Glomerular visceral epithelial cell (primary cell): ENCODE data around the gene DNASE1L1.

ENCODE experiments used
- DNase-seq: peaks from one replicate; pipeline ENCODE4 v3.0.0-alpha.2; 2016; ENCODE audit errors: extremely low spot score

Gene DNASE1L1

DNA sequence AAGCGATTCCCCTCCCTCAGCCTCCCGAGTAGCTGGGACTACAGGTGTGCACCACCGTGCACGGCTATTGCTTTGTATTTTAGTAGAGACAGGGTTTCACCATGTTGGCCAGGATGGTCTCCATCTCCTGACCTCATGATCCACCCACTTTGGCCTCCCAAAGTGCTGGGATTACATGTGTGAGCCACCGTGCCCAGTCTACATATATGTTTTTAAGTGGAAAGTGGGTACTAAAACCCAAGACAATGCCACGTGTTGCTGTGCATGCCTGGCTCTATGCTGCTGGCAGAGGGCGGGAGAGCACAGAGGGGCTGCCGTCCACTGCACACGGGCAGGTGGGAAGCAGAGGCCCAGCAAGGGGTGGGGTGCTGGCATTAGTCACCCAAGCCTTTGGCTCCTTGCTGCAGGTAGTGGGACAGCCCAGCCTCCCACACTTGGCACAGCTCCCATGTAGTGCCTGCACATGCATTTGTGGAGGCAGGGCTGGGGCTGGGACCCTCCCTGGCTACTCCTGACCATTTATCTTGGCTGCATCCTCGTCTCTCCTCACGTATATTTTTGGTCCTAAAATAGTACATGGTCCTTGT lies 26.5 kb downstream of the DNASE1L1 start:
- DNase-seq, result no peak

DNA sequence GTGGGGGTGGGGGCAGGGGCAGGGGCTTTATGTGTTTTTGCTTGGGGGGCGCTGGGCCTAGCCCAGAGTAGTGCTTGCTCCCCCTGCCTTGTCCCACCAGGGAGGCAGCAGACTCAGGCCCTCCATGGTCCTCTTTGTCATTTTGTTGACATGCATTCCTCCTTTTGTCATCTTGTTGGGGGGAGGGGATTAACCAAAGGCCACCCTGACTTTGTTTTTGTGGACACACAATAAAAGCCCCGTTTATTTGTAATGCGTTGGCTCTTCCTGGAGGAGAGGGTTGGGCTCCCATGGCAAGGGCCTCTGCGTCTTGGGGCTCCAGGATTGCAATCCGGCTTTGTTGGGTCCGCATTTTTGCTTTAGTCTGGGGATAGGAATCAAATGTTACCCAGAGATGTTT lies 27.8 kb downstream of the DNASE1L1 start:
- no peak for DNase-seq

DNA sequence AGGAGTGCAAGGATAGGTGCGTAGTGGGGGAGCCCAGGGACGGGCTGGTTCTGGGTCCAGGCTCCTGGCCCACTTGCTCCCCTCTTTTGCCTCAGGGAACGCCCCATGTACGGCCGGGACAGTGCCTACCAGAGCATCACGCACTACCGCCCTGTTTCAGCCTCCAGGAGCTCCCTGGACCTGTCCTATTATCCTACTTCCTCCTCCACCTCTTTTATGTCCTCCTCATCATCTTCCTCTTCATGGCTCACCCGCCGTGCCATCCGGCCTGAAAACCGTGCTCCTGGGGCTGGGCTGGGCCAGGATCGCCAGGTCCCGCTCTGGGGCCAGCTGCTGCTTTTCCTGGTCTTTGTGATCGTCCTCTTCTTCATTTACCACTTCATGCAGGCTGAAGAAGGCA lies 28.3 kb downstream of the DNASE1L1 start:
- DNase-seq, result no peak

DNA sequence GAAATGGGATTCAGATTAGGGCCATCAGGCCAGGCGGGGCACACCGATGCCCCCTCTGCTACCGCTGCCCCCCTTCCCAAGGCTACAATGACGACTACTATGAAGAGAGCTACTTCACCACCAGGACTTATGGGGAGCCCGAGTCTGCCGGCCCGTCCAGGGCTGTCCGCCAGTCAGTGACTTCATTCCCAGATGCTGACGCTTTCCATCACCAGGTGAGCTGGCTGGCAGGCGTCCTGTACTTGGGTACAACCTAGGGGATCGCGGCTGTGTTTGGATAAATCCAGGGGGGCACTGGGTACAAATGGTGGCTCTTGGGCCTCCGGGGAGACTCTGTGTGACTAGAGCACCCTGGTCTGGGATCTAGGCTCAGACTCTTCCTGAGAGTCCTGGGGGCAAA lies 28.9 kb downstream of the DNASE1L1 start:
- DNase-seq, result no peak

- DNase-seq, result no peak
Measured at GRCh38 chrX:154379569-154379951, 29.5 kb downstream of the DNASE1L1 start.

DNA sequence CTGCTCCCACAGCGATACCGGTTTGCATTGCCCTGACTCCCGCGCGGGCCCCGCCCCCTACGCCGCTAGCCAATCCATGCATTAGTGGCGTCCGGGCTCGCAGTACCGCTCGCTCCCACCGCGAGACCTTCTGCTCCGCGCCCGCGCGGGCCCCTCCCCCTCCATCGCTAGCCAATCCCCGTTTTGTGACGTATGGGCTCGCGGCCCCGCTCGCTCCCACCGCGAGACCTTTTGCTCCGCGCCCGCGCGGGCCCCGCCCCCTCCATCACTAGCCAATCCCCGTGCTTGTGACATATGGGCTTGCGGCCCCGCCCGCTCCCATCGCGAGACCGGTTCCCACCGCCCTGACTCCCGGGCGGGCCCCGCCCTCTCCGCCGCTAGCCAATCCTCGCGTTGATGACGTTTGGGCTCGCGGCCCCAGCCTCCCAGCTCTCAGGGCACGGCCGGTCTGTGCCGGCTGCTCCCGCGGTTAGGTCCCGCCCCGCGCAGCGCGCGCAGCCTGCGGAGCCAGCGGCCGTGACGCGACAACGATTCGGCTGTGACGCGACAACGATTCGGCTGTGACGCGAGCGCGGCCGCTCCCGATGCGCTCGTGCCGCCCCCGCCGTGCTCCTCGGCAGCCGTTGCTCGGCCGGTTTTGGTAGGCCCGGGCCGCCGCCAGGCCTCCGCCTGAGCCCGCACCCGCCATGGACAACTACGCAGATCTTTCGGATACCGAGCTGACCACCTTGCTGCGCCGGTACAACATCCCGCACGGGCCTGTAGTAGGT lies 30.1 kb downstream of the DNASE1L1 start, which contains the start of gene EMD:
EMD (plus strand) TSS at position 497 of the 770 bp plus-strand sequence; CDS start at position 687, 190 bp downstream.
- peak; percentile 98 for DNase-seq

- peak; percentile 54 for DNase-seq
Measured at GRCh38 chrX:154378059-154378798, 30.8 kb downstream of the DNASE1L1 start.

GRCh38 chrX:154376774-154377173 lies 32.3 kb downstream of the DNASE1L1 start:
- no peak for DNase-seq

DNA sequence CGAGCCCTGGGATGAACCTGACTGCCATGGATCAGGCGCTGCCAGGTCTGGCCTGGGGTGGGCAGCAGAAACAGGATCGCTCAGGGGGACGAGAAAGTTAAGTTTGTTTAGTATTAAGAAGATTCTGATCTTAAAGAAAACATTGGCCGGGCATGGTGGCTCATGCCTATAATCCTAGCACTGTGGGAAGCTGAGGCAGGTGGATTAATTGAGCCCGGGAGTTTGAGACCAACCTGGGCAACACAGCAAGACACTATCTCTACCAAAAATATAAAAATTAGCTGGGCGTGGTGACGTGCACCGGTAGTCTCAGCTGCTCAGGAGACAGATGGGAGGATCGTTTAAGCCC lies 33.9 kb downstream of the DNASE1L1 start:
- DNase-seq, result no peak

DNA sequence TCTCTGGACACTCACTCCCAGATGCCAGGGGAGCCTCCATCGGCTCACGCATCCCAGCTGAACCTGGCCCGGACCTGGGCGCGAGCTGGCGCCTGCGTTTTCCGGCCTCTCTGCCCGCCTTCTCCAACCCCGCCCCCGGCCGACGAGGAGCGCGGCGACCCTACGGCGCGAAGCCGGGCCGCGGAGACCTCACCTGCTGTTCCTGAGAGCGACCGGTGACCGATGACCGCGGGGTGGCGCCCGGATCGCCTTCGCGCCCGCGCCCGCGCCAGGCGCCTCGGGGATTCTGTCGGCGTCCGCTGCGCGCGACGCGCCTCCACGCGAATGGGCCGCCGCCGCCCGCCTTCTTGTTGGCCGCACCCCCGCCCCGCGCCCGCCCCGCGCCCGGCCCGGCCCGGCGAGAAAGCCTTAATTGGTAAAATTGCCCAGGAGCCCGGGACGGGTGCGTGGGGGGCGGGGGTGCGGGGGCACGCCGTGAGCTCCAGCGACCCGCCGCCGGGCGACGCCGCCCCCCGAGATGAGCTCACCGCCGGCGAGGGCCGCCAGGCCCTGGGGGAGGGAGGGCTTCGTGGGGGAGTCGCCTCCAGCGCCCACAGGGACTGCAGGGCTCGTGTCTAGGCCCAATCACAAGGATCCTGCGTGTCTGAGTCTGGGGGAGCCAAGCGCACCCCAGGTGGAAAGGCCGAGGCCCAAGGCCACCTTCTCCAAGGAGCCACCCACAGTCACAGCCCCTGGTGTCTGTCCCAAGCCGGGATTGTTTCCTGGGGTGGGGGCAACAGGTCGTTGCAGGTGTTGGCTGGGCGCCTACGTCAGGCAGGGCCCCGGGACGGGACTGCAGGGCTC lies 34.5 kb downstream of the DNASE1L1 start, which contains the start of gene FLNA:
FLNA (minus strand) TSS at position 322 of the 843 bp plus-strand sequence. CDS start 3,389 bp downstream, outside the sequence.
- DNase-seq, result peak; percentile 66

DNA sequence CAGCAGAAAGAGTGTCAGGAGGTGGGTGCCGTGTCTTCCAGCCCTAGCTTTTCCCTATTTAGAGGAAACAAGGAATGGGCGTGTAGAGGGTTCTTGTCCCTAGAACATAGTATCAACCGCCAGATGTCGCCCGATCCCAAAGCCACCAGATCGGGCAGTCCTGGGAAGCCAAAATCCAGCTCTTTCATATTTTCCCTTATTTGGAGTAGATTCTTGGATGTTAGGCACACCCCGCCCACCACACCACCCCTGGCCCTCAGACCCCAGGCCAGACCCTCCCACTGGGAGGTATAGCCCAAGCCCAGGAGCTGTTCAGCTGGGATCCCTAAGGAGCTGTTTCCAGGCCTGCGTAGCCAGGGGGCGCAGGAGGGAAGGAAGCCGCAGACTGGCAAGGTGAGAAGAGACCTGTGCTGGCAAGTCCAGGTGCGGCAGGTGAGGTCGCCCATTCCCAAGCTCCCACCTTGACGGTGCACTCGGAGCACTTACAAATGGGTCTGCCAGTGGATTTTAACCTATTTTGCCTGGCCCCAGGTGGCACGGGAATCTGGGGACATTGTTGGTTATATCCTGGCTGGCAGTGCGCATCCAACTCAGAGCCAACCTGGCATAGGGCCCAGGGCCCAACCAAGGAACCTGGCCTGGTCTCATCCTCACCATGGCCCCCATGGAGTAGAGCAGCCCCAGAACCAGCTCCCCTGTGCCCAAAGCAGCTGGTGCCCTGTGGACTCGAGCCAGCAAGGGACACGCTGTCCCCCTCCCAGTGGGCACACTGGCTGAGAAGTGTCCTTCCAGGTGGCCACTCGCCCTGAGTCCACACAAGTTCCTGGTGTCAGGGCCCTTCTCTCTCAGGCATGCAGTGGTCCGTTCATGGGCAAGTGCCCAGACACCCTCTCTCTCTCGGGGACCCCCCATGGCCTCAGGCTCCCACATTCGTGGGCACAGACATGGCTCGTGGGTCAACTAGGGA lies 35.4 kb downstream of the DNASE1L1 start:
- peak; percentile 84 for DNase-seq

- peak; percentile 87 for DNase-seq
Measured at GRCh38 chrX:154372612-154373022, 36.4 kb downstream of the DNASE1L1 start.

DNA sequence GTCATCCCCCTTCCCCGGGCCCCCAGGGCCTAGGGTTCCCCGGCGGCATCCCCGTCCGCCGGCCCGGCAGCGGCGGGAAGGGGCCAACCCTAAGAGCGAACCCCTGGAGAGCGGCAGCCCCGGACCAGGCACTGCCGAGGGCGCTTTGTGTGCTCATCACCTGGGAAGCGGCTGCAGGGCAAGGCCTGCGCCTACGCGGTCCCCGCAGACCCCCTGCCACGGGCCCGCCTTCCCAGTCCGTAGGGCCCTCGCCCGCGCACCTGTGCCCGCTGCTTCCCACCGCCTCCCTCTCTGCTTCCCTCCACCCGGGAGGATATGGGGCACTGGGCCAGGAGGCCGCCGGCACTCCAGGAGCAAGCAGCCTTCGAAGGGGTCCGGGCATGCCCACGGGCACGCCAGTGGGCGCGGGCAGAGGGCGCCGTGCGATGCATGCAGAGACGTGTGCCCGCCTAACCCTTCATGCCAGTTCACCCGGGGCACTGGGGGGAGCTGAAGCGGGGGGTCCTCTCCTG lies 37.2 kb downstream of the DNASE1L1 start:
- DNase-seq, result no peak

DNA sequence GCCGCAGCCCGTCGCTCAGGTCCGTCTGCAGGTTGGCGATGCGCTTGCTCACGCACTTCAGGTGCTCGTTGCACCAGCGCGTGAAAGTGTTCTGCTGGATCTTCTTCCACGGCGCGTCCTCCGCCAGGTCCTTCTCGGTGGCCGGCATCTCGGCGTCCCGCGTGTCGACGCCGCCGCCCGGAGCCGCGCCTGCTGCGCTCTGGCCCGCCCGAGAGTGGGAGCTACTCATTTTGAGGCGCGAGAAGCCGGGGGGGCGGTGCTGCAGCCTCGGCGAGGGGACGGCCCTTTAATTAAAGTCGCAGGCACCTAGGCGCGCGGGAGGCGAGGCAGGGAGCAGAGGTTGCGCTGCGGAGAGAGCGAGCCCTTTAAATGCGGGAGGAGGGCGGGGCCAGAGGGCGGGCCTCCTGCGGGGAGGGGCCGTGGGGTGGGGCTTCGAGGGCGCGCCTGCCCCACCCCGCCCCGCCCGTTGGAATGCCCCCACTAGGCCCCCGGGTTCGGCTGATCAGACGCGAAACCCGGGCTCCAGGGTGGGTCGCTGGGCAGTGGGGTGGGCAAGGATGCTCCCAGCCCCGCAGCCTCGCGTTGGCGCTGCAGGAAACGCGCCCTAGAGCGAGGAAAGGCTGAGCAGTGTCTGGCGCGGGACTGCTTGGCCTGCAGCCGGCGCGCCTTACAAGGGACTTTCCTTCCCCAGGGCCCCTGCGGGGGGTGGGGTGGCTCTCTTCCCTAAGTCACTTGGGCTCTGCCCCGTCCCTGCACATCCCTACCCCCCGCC lies 37.9 kb downstream of the DNASE1L1 start:
- DNase-seq, result peak; percentile 95

GRCh38 chrX:154370300-154371016 lies 38.6 kb downstream of the DNASE1L1 start:
- no peak for DNase-seq

- DNase-seq, result peak; percentile 95
Measured at GRCh38 chrX:154369449-154370299, 39.4 kb downstream of the DNASE1L1 start.

GRCh38 chrX:154368630-154369448 lies 40.2 kb downstream of the DNASE1L1 start:
- DNase-seq, result peak; percentile 94
